ENCODE results near the gene PAX6. TPM values are rescaled to one million over a fixed set of nuclear protein-coding genes. Genes with fewer than 3 reads are reported as not detected.
A peak's percentile ranks its signal among the peaks of the same experiment; 100 is the strongest.

The PAX6 gene
- total RNA-seq, 1 experiment from 2014 or later: 9.3 TPM

GRCh38 chr11:31784611-31785010, 26.5 kb downstream of the PAX6 start:
- Histone ChIP-seq H3K9me3 (replicated peaks) (no peaks in the 10 kb centered on the region), H3K27me3 (no peaks in the 10 kb centered on the region), H3K27ac (no peak overlapping the region), H3K36me3 (no peaks in the 10 kb centered on the region), H3K4me3 (no peak overlapping the region), H3K4me1 (no peaks in the 10 kb centered on the region)
- no peak for DNase-seq

DNA sequence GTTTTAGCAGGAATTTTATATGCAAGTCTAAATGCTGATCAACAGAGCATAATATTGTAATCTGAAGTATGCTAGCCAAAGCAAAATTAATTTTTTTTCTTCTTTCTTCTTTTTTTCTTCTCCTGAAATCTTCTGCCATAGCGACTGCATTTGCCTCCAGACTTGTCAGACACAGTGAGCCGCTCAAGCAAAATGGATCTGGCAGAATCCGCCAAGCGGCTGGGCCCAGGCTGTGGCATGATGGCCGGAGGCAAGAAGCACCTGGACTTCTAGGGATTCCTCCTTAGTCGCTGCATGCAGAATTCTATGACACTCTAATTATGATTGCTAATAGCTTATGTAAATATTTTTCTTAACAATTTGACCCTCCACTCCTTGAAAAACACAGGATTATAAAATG, 27.9 kb downstream of the PAX6 start:
- Histone ChIP-seq H3K36me3 (no peaks in the 10 kb centered on the region), H3K27me3 (no peaks in the 10 kb centered on the region), H3K9me3 (replicated peaks) (no peaks in the 10 kb centered on the region), H3K4me3 (no peak overlapping the region), H3K27ac (no peak overlapping the region), H3K4me1 (no peaks in the 10 kb centered on the region)
- DNase-seq: no peak

GRCh38 chr11:31782257-31782656, 28.9 kb downstream of the PAX6 start:
- Histone ChIP-seq H3K27me3 (no peaks in the 10 kb centered on the region), H3K36me3 (no peaks in the 10 kb centered on the region), H3K4me1 (no peaks in the 10 kb centered on the region), H3K4me3 (no peak overlapping the region), H3K9me3 (replicated peaks) (no peaks in the 10 kb centered on the region), H3K27ac (no peak overlapping the region)
- no peak for DNase-seq

DNA sequence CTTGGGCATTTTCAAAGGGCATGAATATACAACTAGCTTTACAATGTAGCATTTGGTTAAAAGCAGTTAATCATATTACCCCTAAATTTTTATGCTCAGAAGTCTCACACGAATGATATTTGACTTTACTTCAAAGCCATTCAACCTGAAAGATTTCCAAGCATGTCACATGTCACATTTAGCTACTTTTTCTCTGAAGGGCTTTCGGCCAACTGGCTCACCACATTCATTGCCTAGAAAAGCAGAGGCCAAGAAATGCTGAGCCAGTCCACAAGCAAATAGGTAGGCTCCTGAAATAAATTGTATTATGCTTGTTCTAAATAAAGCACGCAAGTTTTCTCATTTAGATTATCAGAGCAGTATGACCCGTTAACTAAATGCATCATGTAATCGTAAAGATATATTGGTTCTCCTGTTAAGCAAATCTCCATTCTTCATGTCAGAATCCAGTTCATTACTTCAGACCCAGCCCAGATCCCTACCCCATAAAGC, 30.6 kb downstream of the PAX6 start:
- no peak overlapping the region for H3K27ac ChIP-seq
- no peaks in the 10 kb centered on the region for H3K27me3 ChIP-seq
- H3K36me3 ChIP-seq: no peaks in the 10 kb centered on the region
- H3K4me1 ChIP-seq: no peaks in the 10 kb centered on the region
- H3K9me3 ChIP-seq (replicated peaks): no peaks in the 10 kb centered on the region
- no peak overlapping the region for H3K4me3 ChIP-seq
- no peak for DNase-seq

GRCh38 chr11:31780078-31780477, 31.0 kb downstream of the PAX6 start:
- Histone ChIP-seq H3K27ac (no peak overlapping the region), H3K27me3 (no peaks in the 10 kb centered on the region), H3K9me3 (replicated peaks) (no peaks in the 10 kb centered on the region), H3K36me3 (no peaks in the 10 kb centered on the region), H3K4me1 (no peaks in the 10 kb centered on the region), H3K4me3 (no peak overlapping the region)
- no peak for DNase-seq

- Histone ChIP-seq H3K9me3 (replicated peaks) (no peaks in the 10 kb centered on the region), H3K27me3 (no peaks in the 10 kb centered on the region), H3K36me3 (no peaks in the 10 kb centered on the region), H3K4me1 (no peaks in the 10 kb centered on the region), H3K27ac (no peak overlapping the region; the same call in 1 of the 2 replicates), H3K4me3 (no peak overlapping the region)
- peak in 1 of 2 experiments; percentile 8 for DNase-seq
Measured at GRCh38 chr11:31779374-31779791, 31.7 kb downstream of the PAX6 start.

- Histone ChIP-seq H3K4me3 (no peak overlapping the region), H3K9me3 (replicated peaks) (no peaks in the 10 kb centered on the region), H3K27me3 (no peaks in the 10 kb centered on the region), H3K4me1 (no peaks in the 10 kb centered on the region), H3K36me3 (no peaks in the 10 kb centered on the region), H3K27ac (no peak overlapping the region)
- DNase-seq: no peak
Measured at GRCh38 chr11:31772412-31772811, 38.7 kb downstream of the PAX6 start.

- H3K4me1 ChIP-seq: no peaks in the 10 kb centered on the region
- H3K27ac ChIP-seq: no peak overlapping the region
- DNase-seq: no peak
- H3K4me3 ChIP-seq: no peak overlapping the region
- no peaks in the 10 kb centered on the region for H3K27me3 ChIP-seq
- H3K36me3 ChIP-seq: no peaks in the 10 kb centered on the region
- no peaks in the 10 kb centered on the region for H3K9me3 ChIP-seq (replicated peaks)
Measured at GRCh38 chr11:31770011-31770700, 41.0 kb downstream of the PAX6 start.

DNA sequence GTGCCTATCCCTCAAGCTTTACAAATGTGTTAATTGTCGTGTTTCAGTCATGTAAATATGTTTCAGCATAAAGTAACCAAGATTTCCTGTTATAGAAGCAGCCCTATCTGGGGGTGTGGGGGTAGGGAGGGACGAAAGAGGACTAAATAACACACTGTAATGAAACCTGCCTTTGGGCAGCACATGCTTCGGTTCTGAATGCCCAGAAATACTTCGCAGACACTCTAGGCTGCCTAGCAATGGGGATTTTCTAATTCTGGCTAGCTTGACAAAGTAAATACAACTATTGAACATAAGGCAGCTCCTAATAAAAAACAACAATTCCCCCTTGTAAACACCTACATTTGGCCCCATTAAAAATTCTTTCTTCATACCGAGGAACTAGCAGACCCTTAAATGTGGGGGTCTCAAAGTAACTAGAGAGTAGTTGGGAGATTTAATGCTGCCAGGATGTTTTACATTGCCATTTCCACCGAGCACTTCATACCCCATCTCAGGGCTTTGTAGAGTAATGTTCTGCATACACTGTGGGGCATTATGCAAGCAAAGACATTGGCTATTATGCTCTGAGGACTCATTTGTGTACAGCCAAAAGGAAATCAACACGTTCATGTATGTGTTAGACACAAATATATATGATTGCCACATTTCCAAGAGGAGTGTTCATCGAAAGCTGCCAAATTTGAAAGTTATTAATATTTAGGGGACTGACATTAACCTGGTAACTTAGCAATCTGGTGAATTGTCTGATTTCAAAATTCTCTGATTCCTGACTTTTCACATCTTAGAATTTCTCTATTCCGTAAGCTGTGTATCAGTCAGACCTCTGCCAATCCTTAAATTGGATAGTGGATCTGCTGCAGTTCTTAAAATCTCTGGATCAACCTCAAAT, 42.1 kb downstream of the PAX6 start:
- no peaks in the 10 kb centered on the region for H3K9me3 ChIP-seq (replicated peaks)
- H3K27me3 ChIP-seq: no peaks in the 10 kb centered on the region
- H3K4me3 ChIP-seq: no peak overlapping the region
- H3K27ac ChIP-seq: no peak overlapping the region
- DNase-seq: no peak
- no peaks in the 10 kb centered on the region for H3K36me3 ChIP-seq
- no peaks in the 10 kb centered on the region for H3K4me1 ChIP-seq

GRCh38 chr11:31767685-31768084, 43.4 kb downstream of the PAX6 start:
- Histone ChIP-seq H3K9me3 (replicated peaks) (no peaks in the 10 kb centered on the region), H3K27me3 (no peaks in the 10 kb centered on the region), H3K27ac (no peak overlapping the region), H3K4me3 (no peak overlapping the region), H3K36me3 (no peaks in the 10 kb centered on the region), H3K4me1 (no peaks in the 10 kb centered on the region)
- no peak for DNase-seq

DNA sequence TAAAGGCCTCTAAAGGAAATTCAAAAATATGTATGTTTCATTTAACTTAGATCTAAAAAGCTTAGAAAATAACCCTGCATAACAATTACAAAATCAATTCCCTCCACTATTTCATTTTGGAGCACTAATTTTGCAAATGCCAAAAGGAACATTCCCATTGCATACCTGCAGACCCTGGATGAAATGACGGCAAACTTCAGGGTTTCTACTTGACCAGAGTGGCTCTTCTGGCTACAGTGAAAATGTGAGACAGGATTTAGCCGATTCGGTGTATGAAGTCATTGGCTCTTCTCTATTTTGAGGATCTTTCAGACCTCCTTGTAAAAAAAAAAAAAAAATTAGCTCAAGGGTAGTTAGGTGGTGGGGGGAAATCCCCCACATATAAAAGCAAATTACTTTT, 44.1 kb downstream of the PAX6 start:
- Histone ChIP-seq H3K4me3 (no peak overlapping the region), H3K27me3 (no peaks in the 10 kb centered on the region), H3K9me3 (replicated peaks) (no peaks in the 10 kb centered on the region), H3K4me1 (no peaks in the 10 kb centered on the region), H3K27ac (no peak overlapping the region), H3K36me3 (no peaks in the 10 kb centered on the region)
- DNase-seq: no peak

DNA sequence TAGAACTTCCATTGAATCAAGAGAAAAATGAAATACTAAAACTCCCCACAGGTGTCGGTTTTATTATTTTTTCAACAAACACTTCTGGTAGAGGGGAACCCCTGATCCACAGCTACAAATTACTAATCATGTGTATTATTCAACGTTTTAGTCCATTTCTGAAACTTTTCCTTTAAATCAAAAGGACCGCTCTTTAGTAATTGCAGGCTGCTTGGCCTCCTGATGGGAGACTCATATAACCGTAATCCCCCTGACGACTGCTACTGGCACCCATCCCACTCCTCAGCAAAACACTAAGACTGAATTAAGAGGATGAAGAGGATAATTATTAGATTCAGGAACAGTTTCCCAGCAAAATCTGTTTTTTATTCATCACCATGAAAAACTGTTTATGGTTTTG, 46.4 kb downstream of the PAX6 start:
- no peaks in the 10 kb centered on the region for H3K27me3 ChIP-seq
- no peak overlapping the region for H3K27ac ChIP-seq
- H3K4me1 ChIP-seq: no peaks in the 10 kb centered on the region
- no peak for DNase-seq
- no peaks in the 10 kb centered on the region for H3K36me3 ChIP-seq
- H3K9me3 ChIP-seq (replicated peaks): no peaks in the 10 kb centered on the region
- no peak overlapping the region for H3K4me3 ChIP-seq

GRCh38 chr11:31764261-31764660, 46.9 kb downstream of the PAX6 start:
- no peak for DNase-seq
- Histone ChIP-seq H3K27me3 (no peaks in the 10 kb centered on the region), H3K36me3 (no peaks in the 10 kb centered on the region), H3K27ac (no peak overlapping the region), H3K4me1 (no peaks in the 10 kb centered on the region), H3K4me3 (no peak overlapping the region), H3K9me3 (replicated peaks) (no peaks in the 10 kb centered on the region)

DNA sequence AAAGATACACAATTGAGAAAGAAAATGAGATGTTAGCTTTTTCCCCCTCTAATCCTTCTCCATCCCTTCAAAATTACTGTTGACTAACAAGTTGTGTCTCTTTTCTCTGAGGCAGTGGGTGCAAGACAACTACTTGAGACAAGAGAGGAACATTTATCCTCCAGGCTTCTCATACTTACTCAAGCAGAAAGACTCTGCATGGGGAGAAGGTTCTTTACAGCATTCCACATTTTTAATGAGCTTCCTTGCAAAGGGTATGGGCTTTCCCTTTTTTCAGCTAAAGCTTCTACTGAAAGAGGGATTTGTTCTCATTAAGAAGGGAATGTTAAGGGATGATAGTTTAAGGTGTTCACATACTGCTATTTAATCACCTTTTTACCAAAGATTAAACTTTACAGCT, 47.8 kb downstream of the PAX6 start:
- no peak for DNase-seq
- H3K27me3 ChIP-seq: no peaks in the 10 kb centered on the region
- H3K36me3 ChIP-seq: no peaks in the 10 kb centered on the region
- H3K4me1 ChIP-seq: no peaks in the 10 kb centered on the region
- no peak overlapping the region for H3K4me3 ChIP-seq
- H3K9me3 ChIP-seq (replicated peaks): no peaks in the 10 kb centered on the region
- no peak overlapping the region for H3K27ac ChIP-seq

DNA sequence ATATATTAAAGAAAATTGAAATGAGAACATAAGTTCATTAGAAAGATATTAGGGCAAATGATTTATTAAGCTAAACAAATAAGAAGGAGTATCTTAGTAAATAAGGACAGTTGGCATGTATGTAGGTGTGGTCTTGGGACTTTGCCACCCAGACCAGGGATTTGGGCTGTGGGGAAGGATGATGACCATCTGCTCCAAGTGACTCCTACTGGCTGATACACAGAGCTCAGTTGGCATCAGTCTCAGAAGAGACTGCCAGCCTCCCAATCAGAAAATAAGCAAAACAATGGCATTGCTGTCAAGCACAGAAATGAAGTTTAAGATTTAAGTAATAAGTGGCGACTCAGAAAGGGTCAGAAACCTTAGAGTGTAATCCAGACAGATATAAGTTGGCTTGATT, 49.5 kb downstream of the PAX6 start:
- no peaks in the 10 kb centered on the region for H3K4me1 ChIP-seq
- no peaks in the 10 kb centered on the region for H3K27me3 ChIP-seq
- no peak overlapping the region for H3K4me3 ChIP-seq
- H3K9me3 ChIP-seq (replicated peaks): no peaks in the 10 kb centered on the region
- no peak for DNase-seq
- no peaks in the 10 kb centered on the region for H3K36me3 ChIP-seq
- no peak overlapping the region for H3K27ac ChIP-seq
